DOHH2 (cell line): ENCODE measurements around the gene CLPSL1.
A peak's percentile ranks its signal among the peaks of the same experiment; 100 is the strongest.

Experiments
- H3F3A ChIP-seq: fragments of 200-600 bp; sonication (generic), shearing (Covaris generic); 2 replicates; pipeline ENCODE4 v1.6.0; 2016; ENCODE audit warnings: antibody characterized with exemption, mild to moderate bottlenecking; ENCODE audit not compliant: control insufficient read depth, insufficient read depth
- H3K27ac ChIP-seq: fragments of 200-600 bp; sonication (generic); 2 replicates; pipeline ENCODE4 v1.5.1; 2014; ENCODE audit warnings: low read depth, mild to moderate bottlenecking, low read length, moderate library complexity
- H3K27me3 ChIP-seq: fragments of 200-600 bp; sonication (generic); 2 replicates; pipeline ENCODE4 v1.6.1; 2014; ENCODE audit warnings: mild to moderate bottlenecking, low read length, mixed read lengths; ENCODE audit not compliant: control insufficient read depth
- H3K36me3 ChIP-seq: fragments of 200-600 bp; sonication (generic); 2 replicates; pipeline ENCODE4 v1.6.1; 2014; ENCODE audit warnings: mild to moderate bottlenecking, low read length, moderate library complexity, mixed read lengths; ENCODE audit not compliant: control insufficient read depth
- H3K4me1 ChIP-seq: fragments of 200-600 bp; sonication (generic); 2 replicates; pipeline ENCODE4 v1.6.1; 2014; ENCODE audit warnings: mild to moderate bottlenecking, low read length, mixed read lengths; ENCODE audit not compliant: control insufficient read depth
- H3K4me2 ChIP-seq: fragments of 200-600 bp; sonication (generic); 2 replicates; pipeline ENCODE4 v1.6.0; 2014; ENCODE audit warnings: mild to moderate bottlenecking, low read length, moderate library complexity
- H3K4me3 ChIP-seq: fragments of 200-600 bp; sonication (generic); 2 replicates; pipeline ENCODE4 v1.5.1; 2014; ENCODE audit warnings: mild to moderate bottlenecking, low read length, mixed read lengths
- H3K79me2 ChIP-seq: fragments of 200-600 bp; sonication (generic); 2 replicates; pipeline ENCODE4 v1.6.1; 2014; ENCODE audit warnings: mild to moderate bottlenecking, low read length, mixed read lengths; ENCODE audit not compliant: control insufficient read depth
- H3K9me2 ChIP-seq: fragments of 200-600 bp; sonication (generic); replicated peaks from 2 replicates; pipeline ENCODE4 v1.6.1; 2014; ENCODE audit warnings: mild to moderate bottlenecking, low read length, mixed read lengths; ENCODE audit not compliant: control insufficient read depth
- H3K9me3 ChIP-seq: fragments of 200-600 bp; sonication (generic); 2 replicates; pipeline ENCODE4 v1.6.1; 2014; ENCODE audit warnings: antibody characterized with exemption, low read length, mixed read lengths; ENCODE audit not compliant: control insufficient read depth, insufficient read depth
- H4K20me1 ChIP-seq: fragments of 200-600 bp; sonication (generic); 2 replicates; pipeline ENCODE4 v1.6.0; 2014; ENCODE audit warnings: low read depth, mild to moderate bottlenecking, antibody characterized with exemption, low read length, moderate library complexity; ENCODE audit not compliant: control insufficient read depth, insufficient read depth
- CTCF ChIP-seq: fragments of 200-600 bp; sonication (generic); IDR thresholded peaks from one replicate; pipeline ENCODE4 v1.5.1; 2014; ENCODE audit warnings: antibody characterized with exemption, mild to moderate bottlenecking, low read depth, low read length; ENCODE audit not compliant: poor library complexity, severe bottlenecking
- EZH2phosphoT487 ChIP-seq: fragments of 200-600 bp; sonication (generic); IDR thresholded peaks from 2 replicates; pipeline ENCODE4 v1.6.1; 2017; ENCODE audit warnings: borderline replicate concordance, mild to moderate bottlenecking, antibody characterized with exemption, low read length, moderate library complexity, mixed read lengths

The CLPSL1 gene

GRCh38 chr6:35780719-35781118 is at the start of gene CLPSL1:
Gene CLPSL1, plus strand, starts transcription at chr6:35781019. Its CDS starts 92 bp downstream, at chr6:35781111.
- Histone ChIP-seq H3F3A (no peaks in the 10 kb centered on the region), H3K4me3 (no peak within 1 kb of the TSS), H3K36me3 (no peaks in the 10 kb centered on the region), H3K4me1 (0 out of 2 replicates have a peak, but pooled peaks cover 4% of the 10 kb centered on the region), H3K9me2 (no peaks in the 10 kb centered on the region), H3K9me3 (no peaks in the 10 kb centered on the region), H3K4me2 (no peak within 1 kb of the TSS), H3K27ac (no peak within 1 kb of the TSS), H4K20me1 (no peaks in the 10 kb centered on the region), H3K27me3 (peaks cover 17% of the 10 kb centered on the region), H3K79me2 (no peaks in the 10 kb centered on the region)
- TF ChIP-seq CTCF (no peak), EZH2phosphoT487 (no peak)

GRCh38 chr6:35731414-35731735 is 49.4 kb upstream of the CLPSL1 start:
- H3K4me2 ChIP-seq: peak overlapping the region; percentile 73
- H3K27me3 ChIP-seq: no peaks in the 10 kb centered on the region
- no peaks in the 10 kb centered on the region for H3K9me2 ChIP-seq
- H3K4me3 ChIP-seq: peak overlapping the region; percentile 75
- no peaks in the 10 kb centered on the region for H4K20me1 ChIP-seq
- H3K36me3 ChIP-seq: no peaks in the 10 kb centered on the region
- H3K9me3 ChIP-seq: no peaks in the 10 kb centered on the region
- peaks cover 66% of the 10 kb centered on the region for H3K4me1 ChIP-seq
- no peaks in the 10 kb centered on the region for H3K79me2 ChIP-seq
- peak overlapping the region; percentile 87 for H3K27ac ChIP-seq
- peaks cover 28% of the 10 kb centered on the region for H3F3A ChIP-seq
- TF ChIP-seq EZH2phosphoT487 (no peak), CTCF (no peak)

- no peaks in the 10 kb centered on the region for H3K36me3 ChIP-seq
- H3K4me3 ChIP-seq: peak overlapping the region; percentile 75
- peaks cover 61% of the 10 kb centered on the region for H3K4me1 ChIP-seq
- H3K9me2 ChIP-seq: no peaks in the 10 kb centered on the region
- H3K4me2 ChIP-seq: peak overlapping the region; percentile 73
- H4K20me1 ChIP-seq: no peaks in the 10 kb centered on the region
- TF ChIP-seq EZH2phosphoT487: no peak
- peak; percentile 38 for TF ChIP-seq CTCF
- H3K27ac ChIP-seq: peak overlapping the region; percentile 87
- no peaks in the 10 kb centered on the region for H3K79me2 ChIP-seq
- H3K27me3 ChIP-seq: no peaks in the 10 kb centered on the region
- H3K9me3 ChIP-seq: no peaks in the 10 kb centered on the region
- H3F3A ChIP-seq: peaks cover 25% of the 10 kb centered on the region
Observed at GRCh38 chr6:35731736-35732532, 48.9 kb upstream of the CLPSL1 start.
